NB4 (cell line): ENCODE data around the gene ANKRD53.

Experiments used
- DNase-seq: peaks from one replicate; pipeline ENCODE4 v3.0.0; 2010; ENCODE audit warnings: low read depth
- H3K4me3 ChIP-seq: one replicate; pipeline ENCODE4 v1.5.1; 2011; ENCODE audit warnings: mild to moderate bottlenecking, low read depth, low read length, moderate library complexity
- CTCF ChIP-seq: IDR thresholded peaks from one replicate; pipeline ENCODE4 v1.5.1; 2012; ENCODE audit warnings: low read depth, low read length
- MAX ChIP-seq: IDR thresholded peaks from 2 replicates; pipeline ENCODE4 v1.6.1; 2011; ENCODE audit warnings: low read depth, low read length
- MYC ChIP-seq: IDR thresholded peaks from 2 replicates; pipeline ENCODE4 v1.6.1; 2011; ENCODE audit warnings: low read depth, low read length
- POLR2A ChIP-seq: IDR thresholded peaks from 2 replicates; pipeline ENCODE4 v1.6.1; 2011; ENCODE audit warnings: mild to moderate bottlenecking; ENCODE audit not compliant: insufficient read length; ENCODE audit errors: extremely low read depth

ANKRD53 gene

GRCh38 chr2:70984228-70984575, 5.8 kb downstream of the ANKRD53 start:
- no peak overlapping the region for H3K4me3 ChIP-seq
- no peak for TF ChIP-seq CTCF
- TF ChIP-seq MYC = no peak
- TF ChIP-seq POLR2A = no peak
- no peak for TF ChIP-seq MAX
- DNase-seq = no peak

GRCh38 chr2:70984576-70985282, 6.3 kb downstream of the ANKRD53 start:
- peak; percentile 50 for DNase-seq
- no peak for TF ChIP-seq MYC
- TF ChIP-seq CTCF = peak; percentile 48
- H3K4me3 ChIP-seq = no peak overlapping the region

- no peak overlapping the region for H3K4me3 ChIP-seq
- no peak for DNase-seq
- TF ChIP-seq CTCF (no peak), MYC (no peak), POLR2A (no peak), MAX (no peak)
Measured at GRCh38 chr2:70985283-70985688, 6.9 kb downstream of the ANKRD53 start.

- no peak overlapping the region for H3K4me3 ChIP-seq
- no peak for DNase-seq
- TF ChIP-seq MAX (no peak), POLR2A (no peak), MYC (no peak), CTCF (no peak)
Measured at GRCh38 chr2:70985956-70986355, 7.5 kb downstream of the ANKRD53 start.

GRCh38 chr2:70986499-70987189, 8.2 kb downstream of the ANKRD53 start:
- H3K4me3 ChIP-seq = no peak overlapping the region
- TF ChIP-seq CTCF = no peak
- TF ChIP-seq MYC = no peak
- DNase-seq = no peak

- TF ChIP-seq MAX (no peak), CTCF (no peak), POLR2A (no peak), MYC (no peak)
- no peak overlapping the region for H3K4me3 ChIP-seq
- DNase-seq = no peak
Measured at GRCh38 chr2:70987386-70987785, 9.0 kb downstream of the ANKRD53 start.
